Left lung (tissue), 14 donors: ENCODE results near the gene EBI3. TPM values are rescaled to one million over a fixed set of nuclear protein-coding genes. Genes with fewer than 3 reads are reported as not detected.

ENCODE experiments used
- ATAC-seq: fragments of 200-7000 bp; cut with Tn5 transposase; one replicate; pipeline ENCODE4 v1.9.1; 2020; ENCODE audit warnings: moderate library complexity
- DNase-seq, 4 donors: peaks; one replicate each; pipeline ENCODE4 v3.0.0-alpha.2; 2013 to 2020
- H3K27ac ChIP-seq, 2 donors: fragments of 200-600 bp; sonication (generic) in 1 of 2; one replicate each; pipeline versions ENCODE4 v1.5.0 to v1.8.0; 2020 to 2021
- H3K27me3 ChIP-seq, 2 donors: fragments of 200-600 bp; sonication (generic) in 1 of 2; one replicate each; pipeline versions ENCODE4 v1.5.0 to v1.8.0; 2020 to 2021
- H3K36me3 ChIP-seq, 2 donors: fragments of 200-600 bp; sonication (generic) in 1 of 2; one replicate each; pipeline versions ENCODE4 v1.5.0 to v1.8.0; 2020 to 2021
- H3K4me1 ChIP-seq, 2 donors: fragments of 200-600 bp; one replicate each; pipeline ENCODE4 v1.8.0; 2021
- H3K4me3 ChIP-seq, 2 donors: fragments of 200-600 bp; sonication (generic) in 1 of 2; one replicate each; pipeline versions ENCODE4 v1.5.0 to v1.8.0; 2020 to 2021; ENCODE audit warnings: mild to moderate bottlenecking in 1 of 2
- H3K9me3 ChIP-seq, 2 donors: fragments of 200-600 bp; sonication (generic) in 1 of 2; one replicate each; pipeline versions ENCODE4 v1.5.0 to v1.8.0; 2020 to 2021
- intact Hi-C, 2 donors: fragments of 100-400 bp; cut with DNase I; formaldehyde crosslinking; loops; one replicate each; pipeline versions ENCODE4 v1.11.2 to v1.14.2; 2022
- long read RNA-seq, 12 donors: library from polyadenylated mRNA in 2 of 12; unstranded in 2 of 12; transcript quantifications; one replicate each; pipeline ENCODE4 v2.0.0 and lab custom pipeline, GENCODE V29; 2019 to 2026
- polyA plus RNA-seq, 6 donors: library from polyadenylated mRNA; unstranded; fragments of 120-200 nt; gene quantifications; one replicate each; pipeline ENCODE4 v1.2.1, GENCODE V29; 2013; ENCODE audit not compliant: insufficient read length in 6 of 6
- total RNA-seq, 2 donors: library from RNA; stranded (reverse); fragmentation: NEBNext Ultra II Directional; extraction: Animal tissue kit (Norgen Biotek cat#: 25700); gene quantifications; one replicate each; pipeline ENCODE4 v1.2.1, GENCODE V29; 2021
- TF ChIP-seq, protein P1 (sequence below), 2 donors: fragments of 200-600 bp; sonication (generic) in 1 of 2; IDR thresholded peaks; one replicate each; pipeline versions ENCODE4 v1.5.0 to v1.8.0; 2021; ENCODE audit warnings: antibody characterized with exemption in 2 of 2
- donor health status: DM: no; HTN: yes; CAD: no.
- donor health status: DM: no; HTN: no; CAD: no.

The EBI3 gene
- 1 to 10 TPM; 1.5 to 6.0 TPM for total RNA-seq
- polyA plus RNA-seq = under 1 TPM; 0.39 to 0.73 (median 0.56) TPM
- long read RNA-seq, donor 1 = 0 reads
- long read RNA-seq, donor 2 = 0 reads
- long read RNA-seq, donor 3 = 0 reads
- long read RNA-seq, donor 4 = 0 reads
- long read RNA-seq, donor 5 = 0 reads
- long read RNA-seq, donor 6, partial matches to known transcripts = 0 of 1 reads
- long read RNA-seq, donor 6, other reads (novel, unspliced or antisense) = 0 of 1 reads
- long read RNA-seq, donor 7 = 0 reads
- long read RNA-seq, donor 8, partial matches to known transcripts = 0 of 1 reads
- long read RNA-seq, donor 8, other reads (novel, unspliced or antisense) = 0 of 1 reads
- long read RNA-seq, donor 9 = 0 reads
- long read RNA-seq, donor 10, transcript EBI3-201 (5 exons, 1,186 nt) = major isoform, 7 of 9 reads
- long read RNA-seq, donor 10, partial matches to known transcripts = 1 of 9 reads
- long read RNA-seq, donor 10, other reads (novel, unspliced or antisense) = 1 of 9 reads
- long read RNA-seq, donor 11 = 0 reads
- long read RNA-seq, donor 12 = 0 reads

DNA sequence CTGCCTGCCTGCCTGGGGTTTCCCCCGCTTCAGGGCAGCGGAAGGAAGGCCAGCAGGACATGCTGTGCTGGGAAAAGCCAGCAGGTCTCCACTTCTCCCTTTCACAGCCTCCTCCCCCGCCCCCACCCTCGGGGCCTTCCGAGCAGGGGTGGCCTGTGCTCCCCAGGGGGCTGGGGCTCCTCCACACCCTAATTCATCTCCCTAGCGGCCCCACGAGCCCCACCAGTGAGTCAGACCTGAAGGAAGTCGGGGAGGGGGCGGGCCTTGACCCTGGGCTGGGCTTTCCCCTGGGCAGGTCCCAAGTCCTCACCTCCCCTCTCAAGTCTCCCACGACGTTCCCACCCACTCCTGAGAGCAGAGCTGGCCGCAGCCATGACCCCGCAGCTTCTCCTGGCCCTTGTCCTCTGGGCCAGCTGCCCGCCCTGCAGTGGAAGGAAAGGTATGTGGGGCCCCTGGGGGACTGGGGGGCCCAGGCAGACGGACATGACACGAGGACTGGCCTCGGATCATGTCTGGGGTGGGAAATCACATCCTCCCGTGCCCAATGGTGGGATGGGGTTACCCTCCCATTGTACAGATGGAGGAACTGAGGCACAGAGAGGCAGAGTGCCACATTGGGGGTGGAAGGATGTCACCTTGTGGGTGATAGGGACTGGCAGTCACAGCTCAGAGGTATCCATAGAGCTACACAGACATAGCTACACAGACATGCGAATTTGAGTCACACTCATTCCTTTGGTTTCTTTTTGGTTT lies at the start of gene EBI3:
TSS of gene EBI3 (plus strand) at position 345 of the 753 bp plus-strand sequence. CDS start at position 373, 28 bp downstream.
- intact Hi-C loops = no loop called here
- ATAC-seq = peak; percentile 49
- Histone ChIP-seq H3K36me3 (no peaks in the 10 kb centered on the region), H3K27ac (peak within 1 kb of the TSS in 1 of 2 donors; percentile 28), H3K4me3 (peak within 1 kb of the TSS in 1 of 2 donors; percentile 24), H3K4me1 (peaks cover 2 to 14% of the 10 kb centered on the region in 2 donors), H3K27me3 (peaks cover 0 to 78% of the 10 kb centered on the region in 2 donors), H3K9me3 (no peaks in the 10 kb centered on the region)
- TF ChIP-seq, protein P1, sequence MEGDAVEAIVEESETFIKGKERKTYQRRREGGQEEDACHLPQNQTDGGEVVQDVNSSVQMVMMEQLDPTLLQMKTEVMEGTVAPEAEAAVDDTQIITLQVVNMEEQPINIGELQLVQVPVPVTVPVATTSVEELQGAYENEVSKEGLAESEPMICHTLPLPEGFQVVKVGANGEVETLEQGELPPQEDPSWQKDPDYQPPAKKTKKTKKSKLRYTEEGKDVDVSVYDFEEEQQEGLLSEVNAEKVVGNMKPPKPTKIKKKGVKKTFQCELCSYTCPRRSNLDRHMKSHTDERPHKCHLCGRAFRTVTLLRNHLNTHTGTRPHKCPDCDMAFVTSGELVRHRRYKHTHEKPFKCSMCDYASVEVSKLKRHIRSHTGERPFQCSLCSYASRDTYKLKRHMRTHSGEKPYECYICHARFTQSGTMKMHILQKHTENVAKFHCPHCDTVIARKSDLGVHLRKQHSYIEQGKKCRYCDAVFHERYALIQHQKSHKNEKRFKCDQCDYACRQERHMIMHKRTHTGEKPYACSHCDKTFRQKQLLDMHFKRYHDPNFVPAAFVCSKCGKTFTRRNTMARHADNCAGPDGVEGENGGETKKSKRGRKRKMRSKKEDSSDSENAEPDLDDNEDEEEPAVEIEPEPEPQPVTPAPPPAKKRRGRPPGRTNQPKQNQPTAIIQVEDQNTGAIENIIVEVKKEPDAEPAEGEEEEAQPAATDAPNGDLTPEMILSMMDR (IDR thresholded peaks at IDR 0.05) = no peak
- DNase-seq = no peak

DNA sequence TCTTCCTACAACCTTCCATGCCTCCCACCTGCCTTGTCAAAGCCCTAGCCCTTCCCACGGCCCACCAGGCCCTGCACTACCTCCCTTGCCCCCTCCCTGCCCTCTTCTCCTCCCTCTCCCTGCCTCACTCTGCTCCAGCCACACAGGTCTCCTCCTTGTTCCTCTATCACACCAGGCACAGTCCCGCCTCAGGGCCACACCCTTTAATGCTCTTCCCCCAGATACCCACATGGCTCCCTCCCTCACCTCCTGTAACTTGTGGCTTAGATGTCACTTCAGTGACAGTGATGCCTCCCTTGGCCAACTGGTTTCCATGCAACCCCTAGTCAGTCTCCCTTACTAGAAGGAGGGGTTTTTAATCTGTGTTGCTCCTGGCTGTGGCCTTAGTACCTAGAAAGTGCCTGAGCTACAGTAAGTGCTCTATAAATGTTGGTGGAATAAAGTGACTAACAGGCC lies 48.2 kb upstream of the EBI3 start:
- DNase-seq (no peak), ATAC-seq (no peak)
- Histone ChIP-seq H3K27ac (no peak overlapping the region), H3K4me3 (peak overlapping the region in 1 of 2 donors; percentile 87), H3K36me3 (peaks cover 0 to 39% of the 10 kb centered on the region in 2 donors), H3K4me1 (peaks cover 5 to 29% of the 10 kb centered on the region in 2 donors), H3K9me3 (no peaks in the 10 kb centered on the region), H3K27me3 (no peaks in the 10 kb centered on the region)
- TF ChIP-seq, protein P1 (IDR thresholded peaks at IDR 0.05) = no peak
- intact Hi-C loops = no loop called here

DNA sequence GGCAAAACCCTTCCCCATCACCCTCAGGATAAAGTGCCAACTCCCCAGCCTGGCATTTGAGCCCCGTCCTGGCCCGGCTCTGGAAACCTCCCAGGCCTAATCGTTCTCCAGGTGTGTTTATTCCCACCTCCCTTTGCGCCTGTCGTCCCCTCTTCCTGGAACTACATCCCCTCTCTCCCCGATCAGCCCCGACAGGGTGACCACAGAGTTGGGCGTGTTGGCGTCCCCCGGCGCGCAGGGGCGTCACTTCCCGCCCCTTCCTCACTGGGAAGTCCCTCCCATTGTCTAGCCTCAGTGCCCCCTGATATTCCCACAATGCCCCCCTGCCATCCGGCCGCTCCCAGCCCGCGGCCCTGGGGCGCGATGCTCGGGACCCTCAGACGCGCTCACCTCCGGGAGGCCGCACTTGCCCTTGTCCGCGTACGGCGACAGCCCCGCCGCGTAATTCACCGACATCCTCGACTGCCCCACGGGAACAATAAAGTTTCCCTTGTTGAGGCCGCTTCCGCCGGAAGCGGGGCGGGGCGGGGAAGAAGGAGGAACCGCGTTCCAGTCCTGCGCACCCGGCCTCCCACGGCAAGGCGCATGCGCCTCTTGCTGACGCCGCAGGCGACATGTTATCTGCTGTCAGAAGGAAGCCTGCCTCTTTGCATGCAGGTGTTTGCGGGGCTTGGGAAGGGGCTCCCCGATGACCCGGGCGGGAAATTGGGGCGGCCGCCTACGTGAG lies 47.1 kb upstream of the EBI3 start, which contains the start of the genes ANKRD24 and SIRT6:
TSS of gene ANKRD24 (plus strand) at position 606 of the 727 bp plus-strand sequence. CDS start 3,737 bp downstream, outside the sequence.
TSS of gene SIRT6 (minus strand) at position 480 of the 727 bp plus-strand sequence. CDS start at position 456, 24 bp downstream.
- TF ChIP-seq, protein P1 (IDR thresholded peaks at IDR 0.05) = no peak
- no peaks in the 10 kb centered on the region for H3K27me3 ChIP-seq
- DNase-seq (peak; percentile 93 to 99 (median 98)), ATAC-seq (peak; percentile 96)
- peaks cover 5 to 29% of the 10 kb centered on the region in 2 donors for H3K4me1 ChIP-seq
- H3K9me3 ChIP-seq = no peaks in the 10 kb centered on the region
- H3K4me3 ChIP-seq = peak within 1 kb of the TSS; percentile 87 to 98
- intact Hi-C loops = no loop called here
- H3K27ac ChIP-seq = peak within 1 kb of the TSS; percentile 75 to 88
- peaks cover 0 to 28% of the 10 kb centered on the region in 2 donors for H3K36me3 ChIP-seq

DNA sequence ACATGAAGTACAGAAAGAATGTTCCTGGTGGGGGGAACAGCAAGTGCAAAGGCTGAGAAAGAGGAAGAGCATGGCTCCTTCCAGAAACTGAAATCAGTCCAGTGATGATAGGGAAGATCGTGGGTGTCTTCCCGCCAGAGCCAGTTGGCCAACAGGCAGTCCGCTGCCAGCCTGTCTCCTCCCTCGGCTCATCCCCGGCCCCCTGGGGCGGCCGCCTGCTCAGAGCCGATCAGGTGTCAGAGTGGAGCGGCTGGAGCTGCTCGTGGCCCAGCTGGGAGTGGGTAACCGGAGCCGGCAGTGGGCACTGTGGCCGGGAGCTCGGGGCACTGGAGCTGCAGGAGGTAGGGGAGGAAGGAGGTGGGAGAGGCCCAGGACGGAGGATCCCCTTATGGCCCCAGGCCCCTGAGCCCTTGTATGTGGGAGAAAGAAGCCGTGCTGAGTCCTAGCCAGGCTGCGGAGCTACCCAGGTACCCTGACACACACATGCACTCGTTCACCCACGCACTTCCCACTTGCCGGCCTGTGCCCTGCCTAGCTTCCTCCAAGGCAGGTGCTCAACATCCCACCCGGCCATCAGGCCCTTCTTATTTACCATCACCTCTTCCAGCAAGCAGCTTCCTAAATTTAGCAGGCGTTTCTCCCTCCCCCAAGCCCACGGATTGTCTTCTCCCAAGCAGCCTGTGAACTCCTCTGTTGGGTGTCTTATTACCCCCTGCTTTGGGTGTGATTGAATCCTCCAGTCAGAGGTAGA lies 45.2 kb upstream of the EBI3 start:
- DNase-seq (peak in 1 of 4 donors; percentile 78), ATAC-seq (no peak)
- Histone ChIP-seq H3K27me3 (no peaks in the 10 kb centered on the region), H3K36me3 (peaks cover 0 to 9% of the 10 kb centered on the region in 2 donors), H3K4me1 (peaks cover 5 to 29% of the 10 kb centered on the region in 2 donors), H3K27ac (no peak overlapping the region), H3K4me3 (no peak overlapping the region), H3K9me3 (no peaks in the 10 kb centered on the region)
- intact Hi-C loops = no loop called here
- TF ChIP-seq, protein P1 (IDR thresholded peaks at IDR 0.05) = no peak
